ENCODE measurements around the gene TAS2R43.
"Not testable (repeated sequence)": the region's sequence is repeated elsewhere in the genome, so short reads cannot be mapped to it uniquely, and the experiment has no call there.

Gene TAS2R43, protein sequence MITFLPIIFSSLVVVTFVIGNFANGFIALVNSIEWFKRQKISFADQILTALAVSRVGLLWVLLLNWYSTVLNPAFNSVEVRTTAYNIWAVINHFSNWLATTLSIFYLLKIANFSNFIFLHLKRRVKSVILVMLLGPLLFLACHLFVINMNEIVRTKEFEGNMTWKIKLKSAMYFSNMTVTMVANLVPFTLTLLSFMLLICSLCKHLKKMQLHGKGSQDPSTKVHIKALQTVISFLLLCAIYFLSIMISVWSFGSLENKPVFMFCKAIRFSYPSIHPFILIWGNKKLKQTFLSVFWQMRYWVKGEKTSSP

GRCh38 chr12:11092128-11092527 lies at the start of gene TAS2R43:
Gene TAS2R43 (minus strand): TSS chr12:11092313. CDS start chr12:11092229, 84 bp downstream.
- DNase-seq (ENCODE audit: low read depth, low spot score), result no peak

- DNase-seq (ENCODE audit: low read depth, low spot score), result no peak
These were observed 44.0 kb upstream of the TAS2R43 start for GRCh38 chr12:11136075-11136474.

DNA sequence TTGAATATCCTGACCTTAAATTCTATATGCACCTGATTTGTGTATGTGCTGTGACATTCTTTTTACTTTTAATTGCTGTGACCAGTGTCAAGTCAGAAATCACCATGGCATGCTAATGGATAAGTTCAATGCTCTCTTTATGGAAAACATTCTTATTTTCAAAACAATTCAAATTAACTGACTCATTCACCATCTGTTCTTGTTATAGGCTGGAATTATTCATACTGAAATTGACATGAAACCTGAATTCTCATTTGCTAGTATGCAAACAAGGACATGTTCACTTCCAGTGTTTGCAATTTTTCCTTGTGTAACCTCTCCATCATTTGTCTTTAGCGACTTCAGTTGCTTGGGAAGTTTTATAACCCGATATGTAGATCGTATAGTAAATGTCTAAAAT lies 42.2 kb upstream of the TAS2R43 start, which contains the start of gene TAS2R30:
Gene TAS2R30, minus strand, starts transcription at position 340 of the 400 bp plus-strand sequence. CDS start 400 bp downstream, outside the sequence.
- no peak for DNase-seq (ENCODE audit: low read depth, low spot score)

DNA sequence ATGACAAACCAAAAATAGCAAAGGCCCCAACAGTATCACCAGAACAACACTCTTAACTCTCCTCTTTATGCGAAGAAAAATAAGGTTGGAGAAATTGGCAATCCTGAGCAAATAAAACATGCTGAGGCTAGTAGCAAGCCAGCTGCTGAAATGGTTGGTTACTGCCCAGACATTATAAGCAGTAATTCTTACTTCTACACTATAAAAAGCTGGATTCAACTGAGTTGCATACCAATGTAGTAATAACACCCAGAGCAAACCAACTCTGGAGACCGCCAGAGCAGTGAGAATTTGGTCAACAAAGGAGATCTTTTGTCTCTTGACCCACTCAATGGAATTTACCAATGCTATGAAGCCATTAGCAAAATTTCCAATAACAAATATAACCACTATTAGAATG lies 41.7 kb upstream of the TAS2R43 start:
- no peak for DNase-seq (ENCODE audit: low read depth, low spot score)

GRCh38 chr12:11133162-11133561 lies 41.0 kb upstream of the TAS2R43 start:
- no peak for DNase-seq (ENCODE audit: low read depth, low spot score)

GRCh38 chr12:11130999-11131398 lies 38.9 kb upstream of the TAS2R43 start:
- DNase-seq (ENCODE audit: low read depth, low spot score), result no peak

GRCh38 chr12:11130382-11130781 lies 38.3 kb upstream of the TAS2R43 start:
- DNase-seq (ENCODE audit: low read depth, low spot score), result no peak

- not testable (repeated sequence) for DNase-seq (ENCODE audit: low read depth, low spot score)
These were observed 22.0 kb upstream of the TAS2R43 start for GRCh38 chr12:11114130-11114529.

DNA sequence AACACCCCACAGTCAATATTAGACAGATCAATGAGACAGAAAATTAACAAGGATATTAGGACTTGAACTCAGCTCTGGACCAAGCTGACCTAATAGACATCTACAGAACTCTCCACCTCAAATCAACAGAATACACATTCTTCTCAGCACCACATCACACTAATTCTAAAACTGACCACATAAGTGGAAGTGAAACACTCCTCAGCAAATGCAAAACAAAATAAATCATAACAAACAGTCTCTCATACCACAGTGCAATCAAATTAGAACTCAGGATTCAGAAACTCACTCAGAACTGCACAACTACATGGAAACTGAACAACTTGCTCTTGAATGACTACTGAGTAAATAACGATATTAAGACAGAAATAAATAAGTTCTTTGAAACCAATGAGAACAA lies 19.1 kb upstream of the TAS2R43 start:
- not testable (repeated sequence) for DNase-seq (ENCODE audit: low read depth, low spot score)

- no peak for DNase-seq (ENCODE audit: low read depth, low spot score)
These were observed 16.7 kb upstream of the TAS2R43 start for GRCh38 chr12:11108862-11109261.

- DNase-seq (ENCODE audit: low read depth, low spot score), result no peak
These were observed 15.6 kb upstream of the TAS2R43 start for GRCh38 chr12:11107719-11108118.

DNA sequence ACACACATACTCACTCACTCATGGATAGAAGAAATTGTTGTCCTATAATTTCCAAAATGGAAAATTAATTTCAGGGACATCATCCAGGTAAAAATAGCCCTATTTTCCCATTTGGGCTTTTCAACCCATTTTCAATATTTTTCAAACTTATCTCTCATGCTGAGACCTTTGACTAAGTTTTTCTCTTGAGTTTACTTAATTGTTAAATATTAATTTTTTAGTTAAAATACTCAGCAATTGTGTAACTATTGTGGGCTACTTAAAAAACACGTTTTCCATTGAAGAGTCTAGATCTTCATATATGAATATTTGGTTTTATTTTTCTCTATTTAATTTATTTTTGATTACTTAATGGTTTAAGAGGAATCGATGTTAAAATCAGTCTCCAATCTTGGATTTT lies 14.2 kb upstream of the TAS2R43 start:
- no peak for DNase-seq (ENCODE audit: low read depth, low spot score)

DNA sequence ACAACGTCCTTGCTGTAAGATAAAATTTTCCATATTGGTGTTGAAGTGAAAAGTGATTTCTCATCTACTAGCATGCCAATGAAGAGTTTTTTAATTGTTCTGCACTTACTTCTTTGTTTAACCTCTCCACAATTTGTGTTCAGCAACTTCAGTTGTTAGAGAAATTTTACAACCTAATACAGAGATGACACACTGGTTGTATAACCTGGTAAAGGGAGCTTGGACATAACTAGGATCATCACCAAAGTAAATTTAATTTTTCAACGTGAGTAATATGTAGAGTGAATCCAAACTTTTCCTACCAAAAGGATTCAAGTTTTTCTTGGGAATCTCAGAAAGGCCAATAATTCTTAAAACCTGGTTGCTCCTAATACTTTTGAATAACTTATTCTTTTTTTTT lies 13.4 kb upstream of the TAS2R43 start:
- DNase-seq (ENCODE audit: low read depth, low spot score), result no peak

DNA sequence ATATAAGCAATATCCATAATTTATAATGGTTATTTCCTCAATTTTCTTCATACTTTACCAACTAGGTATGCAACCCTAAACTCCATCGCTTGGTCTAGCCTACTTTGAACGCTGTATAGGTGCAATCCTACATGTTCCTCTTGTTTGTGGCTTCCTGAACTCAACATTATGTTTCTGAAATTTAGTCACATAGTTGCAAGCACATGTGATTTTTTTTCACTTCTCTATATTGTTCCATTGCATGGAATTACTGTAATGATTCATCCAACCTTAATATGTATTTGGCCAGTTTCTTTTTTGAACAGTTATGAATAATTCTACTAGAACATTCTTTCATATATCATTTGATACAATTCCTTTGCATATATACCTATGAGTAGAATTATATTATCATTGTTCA lies 2.8 kb upstream of the TAS2R43 start:
- not testable (repeated sequence) for DNase-seq (ENCODE audit: low read depth, low spot score)

GRCh38 chr12:11089246-11089645 lies 2.9 kb downstream of the TAS2R43 start:
- DNase-seq (ENCODE audit: low read depth, low spot score), result no peak

GRCh38 chr12:11085419-11085818 lies 6.7 kb downstream of the TAS2R43 start:
- no peak for DNase-seq (ENCODE audit: low read depth, low spot score)

GRCh38 chr12:11081987-11082386 lies 10.1 kb downstream of the TAS2R43 start:
- no peak for DNase-seq (ENCODE audit: low read depth, low spot score)

GRCh38 chr12:11078246-11078645 lies 13.9 kb downstream of the TAS2R43 start:
- no peak for DNase-seq (ENCODE audit: low read depth, low spot score)

DNA sequence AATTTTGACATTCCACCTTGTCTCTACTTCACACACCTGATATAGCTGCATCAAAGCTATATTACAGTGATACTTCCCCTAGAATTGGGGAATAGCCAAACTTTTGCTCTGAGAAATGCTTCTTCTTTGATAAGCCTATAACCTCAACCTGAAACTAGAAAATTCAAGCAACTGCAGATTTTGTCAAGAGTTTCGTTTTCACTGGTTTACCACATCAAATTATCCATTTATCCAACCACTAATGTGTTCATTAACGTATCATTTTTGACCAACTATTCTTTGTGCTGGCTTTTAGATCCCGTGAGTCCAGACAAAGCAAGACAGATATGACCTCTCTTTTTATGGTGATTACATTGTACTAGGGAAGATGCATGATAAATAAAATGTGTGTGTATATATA lies 16.5 kb downstream of the TAS2R43 start:
- no peak for DNase-seq (ENCODE audit: low read depth, low spot score)

- no peak for DNase-seq (ENCODE audit: low read depth, low spot score)
These were observed 20.7 kb downstream of the TAS2R43 start for GRCh38 chr12:11071414-11071813.

- no peak for DNase-seq (ENCODE audit: low read depth, low spot score)
These were observed 21.1 kb downstream of the TAS2R43 start for GRCh38 chr12:11070999-11071398.

- DNase-seq (ENCODE audit: low read depth, low spot score), result no peak
These were observed 22.2 kb downstream of the TAS2R43 start for GRCh38 chr12:11069854-11070365.

- no peak for DNase-seq (ENCODE audit: low read depth, low spot score)
These were observed 24.6 kb downstream of the TAS2R43 start for GRCh38 chr12:11067514-11067913.

Data from smooth muscle cell of the brain vasculature (primary cell).